SK-N-SH (cell line): Measurements from ENCODE around the gene KIF3C.

Experiments
- CHD2 ChIP-seq: fragments of 150-350 bp; IDR thresholded peaks from 2 replicates; pipeline ENCODE4 v1.6.1; 2018; ENCODE audit warnings: low read length; ENCODE audit not compliant: partially characterized antibody
- CTCF ChIP-seq: fragments of 200-600 bp; sonication (generic); IDR thresholded peaks from 2 replicates; pipeline ENCODE4 v1.6.1; 2017; ENCODE audit warnings: antibody characterized with exemption, mild to moderate bottlenecking, moderate library complexity
- FOXM1 ChIP-seq: IDR thresholded peaks from 2 replicates; pipeline ENCODE4 v1.4.0; 2012; ENCODE audit warnings: low read depth, mild to moderate bottlenecking
- JUND ChIP-seq: IDR thresholded peaks from 2 replicates; pipeline ENCODE4 v1.4.0; 2012
- MAX ChIP-seq: IDR thresholded peaks from 2 replicates; pipeline ENCODE4 v1.4.0; 2012; ENCODE audit warnings: low read depth
- MEF2A ChIP-seq: IDR thresholded peaks from 2 replicates; pipeline ENCODE4 v1.4.0; 2012; ENCODE audit warnings: low read depth, borderline replicate concordance
- NFIC ChIP-seq: IDR thresholded peaks from 2 replicates; pipeline ENCODE4 v1.4.0; 2012; ENCODE audit warnings: borderline replicate concordance
- RAD21 ChIP-seq: IDR thresholded peaks from 2 replicates; pipeline ENCODE4 v1.6.1; 2012; ENCODE audit warnings: mild to moderate bottlenecking, low read length
- RCOR1 ChIP-seq: fragments of 150-350 bp; IDR thresholded peaks from 2 replicates; pipeline ENCODE4 v1.6.1; 2017; ENCODE audit warnings: antibody characterized with exemption, low read length
- SMC3 ChIP-seq: IDR thresholded peaks from 2 replicates; pipeline ENCODE4 v1.6.1; 2012; ENCODE audit warnings: low read depth, low read length, improper control_type of control experiment
- TAF1 ChIP-seq: IDR thresholded peaks from 2 replicates; pipeline ENCODE4 v1.6.1; 2012; ENCODE audit warnings: low read depth, mild to moderate bottlenecking, low read length, moderate library complexity, borderline replicate concordance
- USF2 ChIP-seq: fragments of 150-350 bp; IDR thresholded peaks from 2 replicates; pipeline ENCODE4 v1.6.1; 2017; ENCODE audit warnings: antibody characterized with exemption, low read length, low read depth, borderline replicate concordance
- YY1 ChIP-seq: IDR thresholded peaks from 2 replicates; pipeline ENCODE4 v1.4.0; 2012; ENCODE audit warnings: low read depth, mild to moderate bottlenecking

DNA sequence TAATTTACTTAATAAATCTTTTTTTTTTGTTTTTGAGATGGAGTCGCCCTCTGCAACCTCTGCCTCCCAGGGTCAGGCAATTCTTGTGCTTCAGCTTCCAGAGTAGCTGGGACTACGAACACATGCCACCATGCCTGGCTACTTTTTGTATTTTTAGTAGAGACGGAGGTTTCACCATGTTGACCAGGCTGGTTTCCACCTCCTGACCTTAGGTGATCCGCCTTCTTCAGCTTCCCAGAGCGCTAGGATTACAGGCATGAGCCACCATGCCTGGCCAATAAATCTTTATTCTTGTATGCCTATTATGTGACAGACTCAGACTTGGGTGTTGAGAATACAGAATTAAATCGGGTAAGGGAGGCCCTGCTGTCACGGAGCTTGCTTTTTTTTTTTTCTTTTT lies 87.3 kb downstream of the KIF3C start:
- no peak for TF ChIP-seq CTCF
- no peak for TF ChIP-seq RCOR1
- TF ChIP-seq RAD21 = no peak
- no peak for TF ChIP-seq FOXM1
- no peak for TF ChIP-seq SMC3
- no peak for TF ChIP-seq MAX
- TF ChIP-seq JUND = no peak
- no peak for TF ChIP-seq TAF1
- no peak for TF ChIP-seq NFIC
- no peak for TF ChIP-seq MEF2A
- no peak for TF ChIP-seq YY1
- TF ChIP-seq USF2 = no peak
- TF ChIP-seq CHD2 = no peak
